NCI-H748 treated with DMSO at 0.1 percent for 48 hours (cell line): Measurements from ENCODE around the gene WDR27.

ENCODE experiments used
- DNase-seq: peaks from one replicate; lab custom pipeline; 2025; lab: John Stamatoyannopoulos, UW

WDR27 gene

DNA sequence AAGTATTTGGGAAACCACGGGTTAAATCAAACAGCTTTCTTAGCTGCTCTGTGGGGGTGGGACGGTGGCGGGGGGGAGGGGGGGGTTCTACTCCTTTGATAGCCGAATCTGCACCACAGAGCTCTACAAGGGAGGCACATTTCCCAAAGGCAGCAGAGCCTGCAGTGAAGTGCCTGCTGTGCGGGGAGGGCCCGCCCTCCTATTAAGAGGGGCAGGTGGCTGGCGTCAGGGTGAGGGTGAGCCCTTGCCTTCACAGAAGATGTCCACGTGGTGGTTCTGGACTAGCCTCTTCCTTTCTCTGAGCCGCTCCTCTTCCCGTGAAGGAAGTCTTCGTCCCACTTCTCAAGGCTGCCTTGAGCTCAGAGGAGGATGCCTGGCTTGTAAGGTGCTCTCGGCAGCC lies 273.3 kb downstream of the WDR27 start:
- DNase-seq: no peak

- no peak for DNase-seq
Measured at GRCh38 chr6:169427856-169428255, 274.0 kb downstream of the WDR27 start.

DNA sequence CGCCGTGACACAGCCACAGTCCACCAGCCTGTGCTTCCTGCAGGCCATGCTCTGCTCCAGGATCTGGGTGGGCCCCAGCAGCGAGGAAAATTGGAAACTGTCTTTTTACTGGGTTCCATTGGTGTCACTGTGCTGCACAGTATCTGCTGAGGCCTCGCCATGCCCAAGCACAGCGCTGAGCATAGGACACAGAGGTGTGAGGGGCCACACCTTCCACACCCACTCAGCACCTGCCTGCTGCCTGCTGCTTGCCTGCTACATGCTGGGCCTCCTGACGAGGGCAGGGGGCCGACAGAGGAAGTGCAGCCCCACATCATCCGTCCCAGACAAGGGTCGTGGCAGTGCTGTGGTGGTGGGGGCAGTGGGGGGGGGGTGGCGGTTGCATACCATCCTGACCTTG lies 275.2 kb downstream of the WDR27 start:
- DNase-seq: no peak

DNA sequence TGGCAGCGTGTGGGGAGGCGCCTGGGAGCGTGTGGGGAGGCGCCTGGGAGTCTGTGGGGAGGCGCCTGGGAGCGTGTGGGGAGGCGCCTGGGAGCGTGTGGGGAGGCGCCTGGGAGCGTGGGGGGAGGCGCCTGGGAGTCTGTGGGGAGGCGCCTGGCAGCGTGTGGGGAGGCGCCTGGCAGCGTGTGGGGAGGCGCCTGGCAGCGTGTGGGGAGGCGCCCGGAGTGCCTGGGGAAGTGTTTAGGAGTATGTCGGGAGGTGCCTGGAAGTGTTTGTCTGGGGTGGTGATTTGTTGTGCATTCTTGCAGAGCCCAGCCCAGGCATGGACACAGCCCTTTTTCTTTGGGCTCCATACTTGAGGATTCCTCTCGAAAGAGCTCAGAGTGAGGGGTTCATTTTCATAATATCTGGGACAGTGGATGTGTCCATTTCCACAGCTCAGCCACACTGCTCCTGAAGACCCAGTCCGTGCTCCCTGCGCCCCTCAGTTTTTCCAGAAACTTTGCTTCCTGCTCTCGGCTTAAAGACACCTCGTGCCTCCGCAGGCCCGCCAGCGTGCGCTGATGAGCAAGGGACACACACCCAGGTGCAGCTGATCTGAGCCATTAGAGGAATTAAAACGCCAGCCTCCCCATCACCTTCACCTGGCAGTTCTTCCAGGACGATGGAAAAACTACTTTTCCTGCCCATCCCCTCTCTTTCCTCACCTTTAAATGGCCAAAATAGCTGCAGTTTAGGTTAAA lies 276.0 kb downstream of the WDR27 start:
- no peak for DNase-seq

- DNase-seq: no peak
Measured at GRCh38 chr6:169424821-169425240, 277.0 kb downstream of the WDR27 start.

DNA sequence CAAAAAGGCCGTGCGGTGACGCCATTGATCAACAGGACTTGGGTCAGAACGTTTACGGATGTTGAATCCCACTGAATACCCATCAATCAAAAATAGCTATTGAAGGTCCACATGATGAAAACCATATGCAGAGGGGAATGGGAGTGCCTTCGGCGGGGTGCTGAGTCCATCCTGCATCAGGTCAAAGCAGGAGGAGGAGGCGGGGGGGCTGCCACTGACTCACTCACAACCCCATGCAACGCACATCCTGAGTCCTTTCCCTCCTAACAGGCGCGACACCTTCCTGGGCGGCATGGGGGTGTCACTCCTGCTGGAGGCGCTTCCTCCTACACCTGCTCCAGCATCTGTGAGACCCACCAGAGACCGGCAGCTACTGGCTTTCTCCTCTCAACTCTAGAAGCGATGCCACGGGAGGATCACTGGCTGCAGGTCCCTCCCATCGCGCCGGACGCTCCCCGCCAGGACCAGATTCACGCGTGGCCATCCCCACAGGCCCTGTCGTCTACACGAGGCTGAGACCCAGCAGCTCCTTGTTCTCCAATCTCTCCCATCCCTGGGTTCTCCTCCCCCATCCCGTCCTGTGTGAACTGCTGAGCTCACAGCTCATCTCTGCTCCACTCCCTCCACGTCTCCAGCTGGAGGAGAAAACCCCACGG lies 277.6 kb downstream of the WDR27 start:
- DNase-seq: no peak

GRCh38 chr6:169421586-169422264 lies 280.1 kb downstream of the WDR27 start:
- no peak for DNase-seq

- no peak for DNase-seq
Measured at GRCh38 chr6:169420912-169421543, 280.8 kb downstream of the WDR27 start.

- no peak for DNase-seq
Measured at GRCh38 chr6:169417101-169417500, 284.7 kb downstream of the WDR27 start.

- no peak for DNase-seq
Measured at GRCh38 chr6:169416249-169416648, 285.6 kb downstream of the WDR27 start.

DNA sequence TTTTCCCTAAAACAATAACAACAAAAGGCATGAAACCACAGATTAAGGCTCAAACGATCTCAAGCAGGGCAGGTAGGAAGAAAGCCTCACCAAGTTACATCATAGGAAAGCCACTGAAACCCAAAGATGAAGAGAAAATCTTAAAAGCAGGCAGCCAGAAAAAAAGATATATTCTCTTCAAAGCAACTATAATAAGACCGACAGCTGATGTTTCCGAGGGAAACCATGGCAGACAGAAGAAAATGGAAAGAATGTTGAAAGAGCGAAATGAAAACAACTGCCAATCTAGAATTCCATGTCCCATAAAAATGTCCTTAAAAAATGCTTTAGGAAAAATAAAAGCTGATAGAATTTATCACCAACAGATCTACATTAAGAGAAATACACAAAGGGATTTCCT lies 286.6 kb downstream of the WDR27 start:
- no peak for DNase-seq

DNA sequence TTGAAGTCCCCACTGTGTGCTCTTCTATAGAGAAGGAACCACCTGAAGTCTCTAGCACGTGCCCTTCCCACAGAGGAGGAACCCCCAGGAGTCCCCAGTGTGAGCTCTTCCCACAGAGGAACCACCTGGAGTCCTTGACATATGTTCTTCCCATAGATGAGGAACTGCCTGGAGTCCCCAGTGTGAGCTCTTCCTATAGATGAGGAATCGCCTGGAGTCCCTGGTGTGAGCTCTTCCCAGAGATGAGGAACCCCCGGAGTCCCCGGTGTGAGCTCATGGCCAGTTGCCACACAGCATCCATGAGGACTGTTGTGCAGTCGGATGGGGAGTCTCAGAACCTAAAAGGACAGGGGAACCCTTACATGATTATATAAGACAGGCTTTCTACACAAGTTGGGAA lies 290.1 kb downstream of the WDR27 start:
- DNase-seq: no peak

- no peak for DNase-seq
Measured at GRCh38 chr6:169411296-169411695, 290.5 kb downstream of the WDR27 start.

DNA sequence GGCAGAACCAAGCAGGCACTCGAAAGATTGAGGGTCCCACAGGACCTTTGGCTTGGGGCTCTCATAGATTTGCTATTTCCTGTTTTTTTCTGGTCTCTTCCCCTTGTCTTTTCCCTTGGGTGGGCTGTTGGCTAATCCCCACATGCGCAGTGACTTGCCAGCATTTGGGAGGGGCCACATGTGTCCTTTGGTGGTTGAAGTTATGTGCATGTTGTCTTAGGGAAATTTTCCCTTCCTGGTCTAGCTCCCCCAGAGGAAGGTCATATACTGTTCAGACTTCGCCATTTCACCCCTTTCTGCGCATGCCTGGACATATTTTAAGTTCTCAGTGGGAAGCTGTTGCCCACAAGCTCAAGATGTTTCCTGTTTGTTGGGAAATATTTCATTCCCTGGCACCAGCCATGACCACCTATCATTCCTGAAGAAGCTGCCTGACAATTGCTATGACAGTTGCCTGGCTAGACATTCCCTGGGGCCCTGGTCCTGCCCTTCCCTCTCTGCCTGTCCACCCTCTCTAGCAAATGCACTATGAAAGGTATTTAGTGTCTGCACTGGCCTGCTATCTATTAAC lies 292.0 kb downstream of the WDR27 start:
- DNase-seq: no peak

DNA sequence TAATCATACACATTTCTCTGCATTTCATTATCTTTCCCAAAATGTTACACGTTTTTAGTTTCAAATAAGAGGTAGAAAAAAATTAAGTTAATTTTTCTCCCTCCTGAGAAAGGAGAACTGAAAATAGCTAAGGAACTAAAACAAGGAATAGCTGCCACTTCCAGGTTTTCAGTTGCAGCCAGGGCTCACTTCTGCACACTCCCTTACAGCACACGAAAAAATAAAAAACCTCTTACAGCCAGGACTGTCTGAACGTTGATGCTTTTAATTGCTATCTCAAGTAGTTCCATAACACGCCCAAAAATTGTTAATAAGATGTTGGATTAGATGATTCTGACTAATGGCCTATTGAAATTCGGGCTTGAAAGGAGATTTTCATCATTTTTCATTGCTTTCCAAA lies 294.5 kb downstream of the WDR27 start:
- DNase-seq: no peak
